GM12874 (cell line): ENCODE measurements around the gene ENOX1.

Experiments used
- TF ChIP-seq, protein P1 (sequence below): IDR thresholded peaks from 2 replicates; pipeline ENCODE4 v1.5.1; 2011; ENCODE audit warnings: low read depth, mild to moderate bottlenecking, control low read depth, low read length, moderate library complexity; ENCODE audit not compliant: insufficient read depth

The ENOX1 gene

DNA sequence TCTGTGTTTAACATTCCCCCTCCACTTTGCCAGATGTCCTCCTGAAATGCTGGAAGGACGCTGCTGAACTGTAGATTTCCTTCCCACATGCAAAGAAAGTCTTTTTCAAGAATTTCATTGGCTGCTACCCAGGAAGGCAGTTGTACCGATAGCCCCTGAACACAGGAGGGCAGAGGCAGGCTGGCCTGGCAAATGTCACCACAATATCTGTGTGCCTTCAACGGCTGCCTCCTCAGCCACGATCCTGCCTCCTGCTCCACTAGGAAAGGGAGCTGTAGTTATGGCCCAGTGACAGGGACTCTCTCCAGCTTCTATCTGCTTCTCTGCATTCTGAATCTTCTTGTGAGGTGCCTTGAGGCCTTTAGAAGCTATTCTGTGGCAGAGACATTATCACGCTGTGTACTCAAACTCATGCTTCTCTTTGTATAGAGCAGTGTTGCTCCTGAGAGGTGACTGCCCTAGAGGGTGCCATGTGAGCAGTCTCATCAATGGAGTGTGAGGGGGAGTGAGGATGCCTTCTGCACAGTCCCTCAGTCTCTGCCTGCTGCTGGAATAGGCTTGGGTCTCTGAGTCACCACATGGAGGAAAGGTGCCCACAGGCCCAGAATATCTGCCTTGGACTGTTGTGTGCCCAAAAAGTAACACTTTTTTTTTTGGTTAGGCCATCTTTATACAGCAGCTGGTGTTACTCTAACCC is 483.6 kb downstream of the ENOX1 start:
- TF ChIP-seq, protein P1, sequence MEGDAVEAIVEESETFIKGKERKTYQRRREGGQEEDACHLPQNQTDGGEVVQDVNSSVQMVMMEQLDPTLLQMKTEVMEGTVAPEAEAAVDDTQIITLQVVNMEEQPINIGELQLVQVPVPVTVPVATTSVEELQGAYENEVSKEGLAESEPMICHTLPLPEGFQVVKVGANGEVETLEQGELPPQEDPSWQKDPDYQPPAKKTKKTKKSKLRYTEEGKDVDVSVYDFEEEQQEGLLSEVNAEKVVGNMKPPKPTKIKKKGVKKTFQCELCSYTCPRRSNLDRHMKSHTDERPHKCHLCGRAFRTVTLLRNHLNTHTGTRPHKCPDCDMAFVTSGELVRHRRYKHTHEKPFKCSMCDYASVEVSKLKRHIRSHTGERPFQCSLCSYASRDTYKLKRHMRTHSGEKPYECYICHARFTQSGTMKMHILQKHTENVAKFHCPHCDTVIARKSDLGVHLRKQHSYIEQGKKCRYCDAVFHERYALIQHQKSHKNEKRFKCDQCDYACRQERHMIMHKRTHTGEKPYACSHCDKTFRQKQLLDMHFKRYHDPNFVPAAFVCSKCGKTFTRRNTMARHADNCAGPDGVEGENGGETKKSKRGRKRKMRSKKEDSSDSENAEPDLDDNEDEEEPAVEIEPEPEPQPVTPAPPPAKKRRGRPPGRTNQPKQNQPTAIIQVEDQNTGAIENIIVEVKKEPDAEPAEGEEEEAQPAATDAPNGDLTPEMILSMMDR: peak; percentile 63

DNA sequence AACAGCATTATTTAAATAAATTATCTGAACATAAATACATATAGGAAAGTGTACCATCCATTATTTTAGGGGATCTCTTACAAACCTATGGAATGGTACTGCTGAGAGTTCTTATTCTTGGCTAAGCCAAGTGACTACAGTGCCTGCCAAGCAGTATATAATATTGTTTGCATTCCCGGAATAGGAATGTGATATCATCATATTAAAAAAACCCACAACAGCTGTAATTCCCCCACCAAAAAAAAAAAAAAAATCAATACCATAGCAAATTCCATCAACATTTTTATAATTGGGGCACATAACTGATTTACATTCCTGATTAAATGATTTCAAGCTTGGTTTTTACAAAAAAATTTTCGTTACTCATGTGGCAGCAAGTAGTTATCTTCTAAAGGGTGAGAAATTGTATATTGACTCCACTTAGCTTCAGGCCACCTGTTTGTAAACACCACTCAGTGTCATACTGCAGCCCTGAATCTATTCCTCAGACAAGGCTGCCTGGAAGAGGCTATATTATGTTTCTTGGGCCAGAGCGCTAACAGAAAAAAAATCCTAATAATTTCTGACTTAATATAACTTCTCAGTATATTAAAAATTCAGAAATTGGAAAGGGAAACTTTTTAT is 485.3 kb downstream of the ENOX1 start:
- TF ChIP-seq, protein P1: no peak

DNA sequence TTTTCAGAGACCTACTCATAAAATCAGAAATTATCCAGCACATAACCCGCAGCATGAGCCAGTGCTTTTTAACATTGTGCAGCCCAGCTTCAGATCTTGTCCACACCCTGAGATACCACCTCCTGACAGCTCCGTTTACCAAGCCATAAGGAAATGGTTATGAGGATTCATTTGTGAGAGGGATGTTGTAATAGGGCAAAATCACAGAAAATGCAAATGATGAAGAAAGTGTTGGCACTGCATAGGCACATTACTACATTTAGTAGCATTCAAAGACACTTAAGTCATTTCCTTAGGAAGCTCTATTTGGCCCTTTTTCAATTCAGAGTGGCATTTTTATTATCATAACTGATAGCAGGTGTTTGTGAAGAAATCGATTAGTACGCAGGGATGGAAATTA is 485.9 kb downstream of the ENOX1 start:
- TF ChIP-seq, protein P1: no peak

DNA sequence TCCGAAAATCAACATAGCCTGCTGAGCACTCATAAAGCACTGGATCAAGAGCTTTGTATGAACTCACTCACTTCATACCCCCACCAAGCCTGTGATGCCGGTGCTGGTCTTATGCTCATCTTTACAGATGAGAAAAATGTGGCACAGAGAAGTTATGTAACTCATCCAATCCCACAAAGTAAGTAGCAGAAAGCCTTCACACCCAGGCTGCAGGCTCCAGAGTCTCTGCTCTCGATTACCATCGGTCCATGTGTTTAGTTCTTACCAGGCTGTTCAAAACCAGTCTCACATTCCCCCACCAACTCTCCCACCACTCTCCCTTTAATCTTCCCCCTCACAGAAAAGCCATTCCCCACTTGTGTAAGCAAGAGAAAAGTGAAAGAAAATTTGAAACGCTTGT is 487.4 kb downstream of the ENOX1 start:
- TF ChIP-seq, protein P1: no peak

DNA sequence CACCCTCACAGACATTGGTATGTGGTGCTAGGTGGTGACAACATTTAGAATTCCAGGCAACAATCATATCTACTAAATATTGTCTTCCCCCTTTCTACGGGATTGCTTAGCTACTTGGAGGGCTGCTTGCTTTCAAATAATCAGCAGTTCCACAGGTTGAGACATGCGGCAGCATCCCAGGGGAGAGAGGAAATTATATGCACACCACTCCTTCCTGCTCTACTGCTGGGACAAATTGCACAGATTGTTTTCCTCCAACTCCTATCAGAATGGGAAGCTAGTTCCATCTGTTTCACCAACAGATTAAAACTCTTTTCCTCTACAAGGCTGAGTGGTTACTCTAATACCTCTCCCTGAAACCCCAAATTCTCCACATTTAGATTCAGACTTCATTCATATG is 488.0 kb downstream of the ENOX1 start:
- TF ChIP-seq, protein P1: no peak

DNA sequence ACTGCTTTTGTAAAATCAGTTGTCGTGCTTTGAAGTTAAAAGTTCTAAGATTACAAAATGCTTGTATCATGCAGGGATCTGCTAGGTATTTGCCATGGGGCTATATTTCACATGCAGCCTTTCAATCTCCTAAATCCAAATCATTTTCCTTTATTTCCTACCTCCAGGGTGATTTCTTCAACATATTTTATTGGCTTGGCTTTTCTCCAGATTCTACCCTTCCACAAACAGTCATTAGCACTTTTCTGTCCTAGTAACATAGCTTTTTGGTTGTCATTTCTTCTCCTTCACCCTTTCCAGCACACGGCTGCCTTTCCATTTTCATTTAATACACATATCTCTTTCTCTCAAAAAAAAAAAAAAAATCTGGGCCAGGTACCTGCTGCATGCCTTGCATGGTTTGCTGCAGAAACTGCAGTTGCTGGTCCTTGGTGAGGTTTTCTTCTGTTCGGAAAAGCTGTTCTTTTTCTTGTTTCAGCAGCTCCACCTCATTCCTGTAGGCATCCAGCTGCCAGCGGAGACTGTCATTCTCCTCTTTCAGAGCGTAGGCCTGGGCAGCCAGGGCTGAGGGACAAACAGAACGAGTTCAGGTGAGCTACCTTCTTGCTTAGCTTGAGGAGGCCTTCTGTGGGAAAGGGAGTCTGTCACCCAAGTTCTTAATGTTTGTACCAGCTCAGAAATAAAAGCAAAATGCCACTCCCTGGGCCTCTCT is 488.6 kb downstream of the ENOX1 start:
- TF ChIP-seq, protein P1: no peak

DNA sequence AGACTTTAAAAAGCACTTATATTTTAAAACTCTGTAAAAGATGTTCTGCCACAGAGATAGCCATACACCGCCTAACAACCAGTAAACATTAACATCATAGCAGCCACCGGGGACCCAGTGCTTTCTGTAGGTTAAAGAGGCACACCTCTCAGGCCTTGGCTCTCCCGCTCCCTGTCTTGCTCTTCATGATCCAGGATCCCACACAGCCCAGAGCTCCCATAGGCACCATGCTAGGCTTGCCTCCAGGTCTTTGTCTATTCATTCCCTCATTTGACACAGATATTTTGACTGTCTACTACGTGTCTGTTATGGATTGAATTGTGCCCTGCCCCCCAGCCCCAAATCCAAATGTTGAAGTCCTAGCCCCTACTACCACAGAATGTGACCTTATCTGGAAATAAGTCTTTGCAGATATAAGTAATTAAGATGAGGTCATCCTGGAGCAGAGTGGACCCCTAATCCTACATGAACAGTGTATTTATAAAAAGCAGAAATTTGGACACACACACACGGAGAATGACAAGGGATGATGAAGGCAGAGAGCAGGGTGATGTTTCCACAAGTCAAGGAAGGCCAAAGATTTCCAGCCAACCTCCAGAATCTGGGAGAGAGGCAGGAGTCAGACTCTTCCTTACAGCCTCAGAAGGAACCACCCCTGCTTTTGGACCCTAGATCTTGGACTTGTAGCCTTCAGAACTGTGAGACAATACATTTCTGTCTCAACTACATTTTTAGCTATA is 490.8 kb downstream of the ENOX1 start:
- TF ChIP-seq, protein P1: no peak
